Left renal pelvis (tissue), 4 donors: ENCODE measurements around the gene WNK1. TPM values are rescaled to one million over a fixed set of nuclear protein-coding genes. Genes with fewer than 3 reads are reported as not detected.
"Not testable (repeated sequence)": the region's sequence is repeated elsewhere in the genome, so short reads cannot be mapped to it uniquely, and the experiment has no call there.

Experiments used
- DNase-seq, 4 donors: peaks; one replicate each; pipeline ENCODE4 v3.0.0-alpha.2; 2013; ENCODE audit warnings: low read depth in 4 of 4, low spot score in 3 of 4
- polyA plus RNA-seq, 4 donors: library from polyadenylated mRNA; unstranded; fragments of 120-200 nt; gene quantifications; one replicate each; pipeline ENCODE4 v1.2.1, GENCODE V29; 2013; ENCODE audit not compliant: insufficient read length in 4 of 4

The WNK1 gene
- polyA plus RNA-seq, 4 donors, result 71.8 to 112 (median 103) TPM

- no peak for DNase-seq
Measured at GRCh38 chr12:904010-904414, 151.6 kb downstream of the WNK1 start.

- no peak for DNase-seq
Measured at GRCh38 chr12:905261-906031, 153.1 kb downstream of the WNK1 start.

- no peak for DNase-seq
Measured at GRCh38 chr12:906062-906585, 153.7 kb downstream of the WNK1 start.

GRCh38 chr12:907413-908185 is 155.2 kb downstream of the WNK1 start:
- no peak for DNase-seq

GRCh38 chr12:909861-910260 is 157.5 kb downstream of the WNK1 start:
- no peak for DNase-seq

GRCh38 chr12:910416-910815 is 158.0 kb downstream of the WNK1 start:
- no peak for DNase-seq

GRCh38 chr12:911191-911826 is 158.9 kb downstream of the WNK1 start:
- DNase-seq, result no peak

- no peak for DNase-seq
Measured at GRCh38 chr12:912466-913235, 160.3 kb downstream of the WNK1 start.

GRCh38 chr12:913919-914698 is 161.7 kb downstream of the WNK1 start:
- no peak for DNase-seq

- DNase-seq, result no peak
Measured at GRCh38 chr12:915090-915489, 162.7 kb downstream of the WNK1 start.

- DNase-seq, result peak; percentile 16 to 50 (median 46)
Measured at GRCh38 chr12:916240-916639, 163.9 kb downstream of the WNK1 start.

- DNase-seq, result no peak
Measured at GRCh38 chr12:916712-917445, 164.5 kb downstream of the WNK1 start.

GRCh38 chr12:920676-921075 is 168.3 kb downstream of the WNK1 start:
- DNase-seq, result no peak

- no peak for DNase-seq
Measured at GRCh38 chr12:922285-922684, 169.9 kb downstream of the WNK1 start.

- no peak for DNase-seq
Measured at GRCh38 chr12:926641-927040, 174.3 kb downstream of the WNK1 start.

- no peak for DNase-seq
Measured at GRCh38 chr12:931060-931459, 178.7 kb downstream of the WNK1 start.

- DNase-seq, result no peak
Measured at GRCh38 chr12:931591-931990, 179.2 kb downstream of the WNK1 start.

GRCh38 chr12:935891-936290 is 183.5 kb downstream of the WNK1 start:
- DNase-seq, result not testable (repeated sequence)
